D341Med (cell line): ENCODE data around the gene CD79A.

Experiments
- DNase-seq: peaks from one replicate; pipeline ENCODE4 v3.0.0; 2012; ENCODE audit warnings: low spot score

The CD79A gene

DNA sequence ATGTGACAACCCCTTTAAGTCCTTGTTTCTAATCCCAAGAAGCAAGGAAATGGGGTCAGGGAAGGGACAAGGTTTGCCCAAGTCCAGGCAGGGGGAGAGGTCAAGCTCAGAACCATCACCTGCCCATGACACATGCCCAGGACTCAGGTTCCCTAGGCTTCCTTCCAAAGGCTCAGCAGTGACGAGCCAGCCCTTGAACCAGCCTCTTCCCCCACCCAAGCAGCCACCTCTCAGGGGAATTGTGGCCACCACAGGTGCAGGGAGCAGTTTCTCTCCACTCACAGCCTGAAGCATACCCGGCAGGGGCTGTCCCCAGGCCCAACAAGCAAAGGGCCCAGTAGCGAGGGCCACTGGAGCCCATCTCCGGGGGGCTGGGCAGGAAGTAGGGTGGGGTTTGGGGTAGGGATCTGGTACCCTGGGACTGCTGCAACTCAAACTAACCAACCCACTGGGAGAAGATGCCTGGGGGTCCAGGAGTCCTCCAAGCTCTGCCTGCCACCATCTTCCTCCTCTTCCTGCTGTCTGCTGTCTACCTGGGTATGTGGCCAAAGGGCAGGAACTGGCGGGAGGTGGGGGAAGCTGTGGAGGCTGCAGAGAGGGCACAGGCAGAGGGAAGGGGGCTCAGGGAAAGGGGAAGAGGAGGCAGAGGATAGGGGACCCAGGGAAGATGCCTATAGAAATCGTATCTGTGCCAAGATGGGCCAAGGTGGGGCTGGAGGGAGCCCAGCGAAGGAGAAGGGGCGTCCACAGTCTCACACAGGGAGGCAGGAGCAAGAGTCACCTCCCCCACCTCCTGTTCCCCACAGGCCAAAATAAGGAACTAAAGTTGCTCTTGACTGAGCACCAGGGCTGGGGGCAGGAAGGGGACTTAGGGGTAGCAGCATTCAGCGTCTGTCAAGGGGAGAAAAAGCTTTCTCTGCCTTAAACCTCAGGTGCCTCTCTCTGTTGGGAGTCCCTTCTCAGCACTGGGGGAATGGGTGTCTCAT is at the start of gene CD79A:
Gene CD79A, plus strand, starts transcription at position 433 of the 986 bp plus-strand sequence. Its CDS starts 26 bp downstream, at position 459.
- no peak for DNase-seq

DNA sequence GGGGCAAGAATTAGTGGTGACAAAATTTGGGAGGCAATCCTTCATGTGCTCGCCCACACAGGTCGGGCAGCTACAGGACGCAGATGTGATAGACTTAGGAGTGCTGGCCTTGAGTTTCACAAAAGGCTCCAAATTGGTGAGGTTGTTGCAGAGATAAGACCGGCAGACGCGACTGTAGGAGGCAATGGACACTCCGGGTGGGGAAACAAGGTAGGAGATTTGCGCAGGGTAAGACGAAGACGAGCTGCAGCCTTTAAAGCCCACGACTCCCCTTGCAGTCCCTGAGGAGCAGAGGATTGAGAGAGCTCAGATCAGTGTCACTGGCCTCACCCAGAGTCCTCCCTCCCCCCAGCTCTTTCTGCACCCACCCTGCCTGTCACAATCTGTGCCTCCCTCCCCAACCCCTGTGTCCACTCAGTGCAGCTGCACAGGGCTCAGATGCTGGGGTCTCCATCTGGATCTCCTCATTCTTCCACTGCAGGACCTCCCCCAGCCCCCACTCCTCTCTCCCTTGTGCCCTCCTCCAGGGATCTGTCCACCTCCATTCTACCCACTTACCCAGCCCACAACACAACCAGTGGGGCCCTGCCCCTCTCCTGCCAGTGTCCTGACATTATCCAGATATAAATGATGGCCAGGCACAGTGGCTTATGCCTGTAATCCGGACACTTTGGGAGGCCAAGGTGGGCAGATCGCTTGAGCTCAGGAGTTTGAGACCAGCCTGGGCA is 38.9 kb upstream of the CD79A start:
- DNase-seq: no peak

DNA sequence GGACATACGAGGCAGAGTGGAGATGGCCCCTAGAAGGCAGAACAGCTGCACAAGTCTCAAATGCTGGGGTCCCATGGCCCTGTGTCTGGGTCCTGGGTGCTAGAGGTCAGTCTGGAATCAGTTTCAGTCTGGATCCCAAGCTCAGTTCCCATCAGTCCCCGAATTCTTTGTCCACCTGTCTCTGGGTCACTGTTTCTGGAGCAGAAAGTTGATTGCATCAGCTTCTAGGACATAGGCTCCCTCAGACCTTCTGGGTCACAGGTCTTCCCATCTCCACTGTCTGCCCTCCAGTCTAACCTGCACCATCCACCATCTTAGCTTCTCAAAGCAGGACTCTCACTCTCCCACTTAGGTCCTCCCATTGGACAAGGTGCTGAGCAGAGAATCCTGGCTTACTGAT is 37.9 kb upstream of the CD79A start:
- no peak for DNase-seq

DNA sequence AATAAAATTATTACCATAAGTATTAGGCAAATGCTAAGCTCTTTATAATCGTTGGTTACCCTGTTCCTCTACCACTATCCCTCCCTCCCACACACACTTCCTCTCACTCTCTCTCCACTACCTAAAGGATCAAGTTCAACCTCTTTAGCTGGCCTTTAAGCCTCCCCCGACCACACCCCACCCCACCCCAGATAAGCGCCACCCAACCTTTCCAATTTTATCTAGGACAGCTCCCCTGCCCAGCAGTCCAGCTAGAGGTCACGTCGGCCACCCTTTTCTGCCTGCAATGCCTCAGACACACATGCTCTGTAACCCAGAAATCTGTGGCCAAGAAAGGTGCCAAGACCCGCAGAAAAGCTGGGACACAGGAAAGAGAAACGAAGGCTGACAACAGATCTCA is 33.7 kb upstream of the CD79A start:
- DNase-seq: no peak

DNA sequence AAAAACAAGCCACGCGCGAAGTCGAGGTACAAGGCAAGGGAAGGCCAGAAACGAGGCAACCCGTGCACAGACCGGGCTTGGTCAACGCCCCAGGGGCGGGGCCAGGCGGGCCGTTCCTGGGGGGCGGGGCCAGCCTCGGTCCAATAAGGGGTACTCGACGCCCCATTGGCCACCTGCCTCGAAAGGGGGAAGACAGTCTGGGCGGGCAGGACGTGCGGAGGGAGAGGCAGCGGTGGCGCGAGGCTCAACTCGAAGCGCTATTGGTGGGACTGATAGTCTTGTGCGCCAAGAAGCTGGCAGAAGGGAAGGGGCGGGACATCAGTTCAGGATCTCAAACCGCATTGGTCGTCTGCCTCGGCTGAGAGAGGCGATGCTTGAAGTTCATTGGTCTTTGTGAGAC is 32.5 kb upstream of the CD79A start, which contains the start of gene LYPD4:
Gene LYPD4, minus strand, starts transcription at position 83 of the 400 bp plus-strand sequence. CDS start 5,398 bp downstream, outside the sequence.
- no peak for DNase-seq

DNA sequence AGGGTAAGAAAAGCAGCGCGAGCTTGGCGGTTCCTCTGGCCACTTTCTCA is 32.3 kb upstream of the CD79A start, which contains the start of gene DMRTC2:
Gene DMRTC2, plus strand, starts transcription at position 42 of the 50 bp plus-strand sequence. CDS start 2,387 bp downstream, outside the sequence.
- DNase-seq: no peak

DNA sequence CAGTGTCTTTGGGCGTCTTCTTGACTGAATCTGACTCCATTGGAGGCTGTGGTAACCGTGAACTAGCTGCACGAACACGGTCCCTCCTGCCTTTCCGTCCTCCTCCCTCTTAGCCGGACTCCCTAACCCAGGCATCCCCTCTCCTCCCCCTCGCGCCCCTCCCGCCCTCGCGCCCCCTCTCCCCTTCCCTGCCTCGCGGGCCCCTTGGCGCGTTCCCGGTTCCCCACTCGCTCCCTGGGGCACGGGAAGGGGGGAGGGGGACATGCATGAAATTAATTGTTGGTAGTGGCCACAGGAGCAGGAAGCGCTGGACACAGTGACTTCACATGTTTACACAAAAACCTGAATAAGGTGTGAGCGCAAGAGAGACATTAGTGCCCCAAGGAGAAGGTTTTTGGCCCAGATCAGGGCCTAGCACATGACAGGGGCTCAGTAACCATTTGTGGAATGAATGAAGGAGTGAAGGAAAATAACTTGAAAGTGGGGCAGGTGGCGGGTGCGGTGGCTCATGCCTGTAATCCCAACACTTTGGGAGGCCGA is 32.0 kb upstream of the CD79A start:
- no peak for DNase-seq

DNA sequence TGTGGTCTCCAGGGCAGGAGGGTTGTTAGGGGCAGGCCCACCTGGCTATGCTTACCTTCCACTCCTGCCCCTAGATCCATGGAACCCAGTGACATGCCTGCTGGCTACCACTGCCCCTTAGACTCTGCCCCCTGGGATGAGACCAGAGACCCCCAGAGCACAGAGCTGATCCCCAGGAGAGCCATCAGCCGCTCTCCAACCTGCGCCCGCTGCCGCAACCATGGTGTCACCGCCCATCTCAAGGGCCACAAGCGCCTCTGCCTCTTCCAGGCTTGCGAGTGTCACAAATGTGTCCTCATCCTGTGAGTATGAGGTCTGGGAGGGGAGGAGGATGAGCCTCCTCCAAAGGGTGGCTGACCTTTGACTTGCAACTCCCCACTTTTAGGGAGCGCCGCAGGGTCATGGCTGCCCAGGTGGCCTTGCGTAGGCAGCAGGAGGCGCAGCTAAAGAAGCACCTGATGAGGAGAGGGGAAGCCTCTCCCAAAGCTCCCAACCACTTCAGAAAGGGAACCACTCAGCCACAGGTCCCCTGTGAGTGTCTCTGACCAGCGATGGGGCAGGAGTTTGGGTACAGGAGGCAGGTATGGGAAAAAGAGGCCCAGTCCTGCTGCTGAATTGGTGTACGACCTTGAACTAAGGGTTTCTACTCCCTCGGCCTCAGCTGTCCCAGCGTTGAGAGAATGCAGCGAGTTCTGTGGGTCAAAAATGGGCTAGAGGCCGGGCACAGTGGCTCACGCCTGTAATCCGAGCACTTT is 29.6 kb upstream of the CD79A start:
- no peak for DNase-seq

DNA sequence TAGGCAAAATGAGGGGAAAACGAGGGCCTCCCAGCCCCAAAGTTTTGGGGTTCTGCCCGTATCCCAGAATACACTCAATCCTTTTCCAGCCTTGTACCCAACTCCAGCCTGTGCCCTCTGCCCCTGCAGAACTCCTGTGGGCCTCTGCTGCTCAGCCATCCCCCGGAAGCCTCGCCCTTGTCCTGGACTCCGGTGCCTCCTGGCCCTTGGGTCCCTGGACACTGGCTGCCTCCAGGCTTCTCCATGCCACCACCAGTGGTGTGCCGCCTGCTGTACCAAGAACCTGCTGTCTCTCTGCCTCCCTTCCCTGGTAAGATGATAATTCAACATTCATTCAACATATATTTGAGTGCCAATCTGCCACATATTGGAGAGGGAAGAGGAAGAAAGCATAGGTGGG is 28.4 kb upstream of the CD79A start:
- no peak for DNase-seq

DNA sequence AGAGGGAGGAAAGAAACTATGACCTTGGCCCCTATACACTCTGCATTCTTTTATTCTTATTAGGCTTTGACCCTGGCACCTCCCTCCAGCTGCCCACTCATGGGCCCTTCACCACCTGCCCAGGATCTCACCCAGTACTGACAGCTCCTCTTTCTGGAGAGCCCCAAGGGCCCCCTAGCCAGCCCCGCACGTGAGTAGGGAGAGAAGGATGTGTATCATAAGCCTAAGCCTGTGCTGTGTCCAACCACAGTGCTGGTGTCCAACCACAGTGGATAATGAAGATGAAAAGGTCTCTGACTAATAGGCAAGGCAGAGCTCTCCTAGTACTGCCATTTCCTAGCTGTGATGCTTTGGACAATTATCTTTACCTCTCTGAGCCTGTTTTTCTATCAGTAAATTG is 28.0 kb upstream of the CD79A start:
- DNase-seq: no peak

DNA sequence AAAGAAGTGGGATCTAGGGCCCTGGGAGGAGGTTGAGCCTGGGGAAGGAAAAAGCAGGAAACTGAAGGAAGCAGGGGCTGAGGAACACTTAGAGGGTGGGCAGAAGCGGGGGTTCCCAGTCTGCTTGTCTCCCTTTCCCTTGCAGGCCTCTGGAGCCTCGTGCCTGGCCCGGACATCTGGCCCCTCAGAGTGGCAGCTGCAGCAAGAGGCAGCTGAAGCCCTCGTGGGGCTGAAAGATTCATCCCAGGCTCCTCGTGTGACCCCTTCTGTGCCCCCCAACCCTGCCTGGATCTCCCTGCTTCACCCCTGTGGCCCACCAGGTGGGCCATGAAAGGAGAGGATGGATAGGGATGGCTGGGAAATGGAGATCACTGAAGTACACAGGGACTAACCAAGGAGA is 26.7 kb upstream of the CD79A start:
- DNase-seq: no peak

DNA sequence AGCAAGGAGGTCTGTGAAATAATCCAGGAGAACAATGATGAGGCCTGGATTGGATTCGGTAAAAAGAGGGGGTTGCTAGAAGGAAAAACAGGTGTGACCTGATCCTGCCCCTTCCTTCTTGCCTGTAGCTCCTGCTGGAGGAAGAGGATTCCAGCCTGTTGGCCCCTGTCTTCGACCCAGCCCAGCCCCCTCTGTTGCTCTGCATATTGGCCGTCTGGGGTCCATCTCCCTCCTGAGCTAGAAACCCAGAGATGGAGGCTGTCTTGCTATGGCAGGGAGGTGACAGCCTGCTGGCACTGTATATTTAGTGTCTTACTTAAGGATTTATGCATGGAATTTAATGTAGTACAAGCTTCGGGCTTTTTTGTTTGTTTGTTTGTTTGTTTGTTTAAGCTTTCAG is 25.6 kb upstream of the CD79A start:
- DNase-seq: no peak

DNA sequence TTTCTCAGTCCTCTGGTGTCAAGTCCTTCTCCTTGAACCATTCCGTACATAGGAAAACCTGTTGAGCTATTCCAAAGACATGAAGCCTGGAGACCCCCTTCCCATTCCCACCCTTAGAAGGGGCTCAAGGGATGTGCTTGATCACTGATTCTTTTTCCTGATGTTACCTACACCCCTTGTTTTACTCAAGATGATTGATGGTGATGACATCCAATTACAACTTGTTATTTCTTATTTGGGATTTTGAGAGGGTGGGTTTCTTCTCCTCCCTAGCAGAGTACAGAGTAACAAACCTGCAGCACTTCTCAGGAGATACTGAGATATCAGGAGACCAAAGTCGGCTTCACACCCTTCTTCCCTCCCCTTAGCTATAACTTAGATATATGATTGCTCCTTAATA is 23.7 kb upstream of the CD79A start:
- no peak for DNase-seq

DNA sequence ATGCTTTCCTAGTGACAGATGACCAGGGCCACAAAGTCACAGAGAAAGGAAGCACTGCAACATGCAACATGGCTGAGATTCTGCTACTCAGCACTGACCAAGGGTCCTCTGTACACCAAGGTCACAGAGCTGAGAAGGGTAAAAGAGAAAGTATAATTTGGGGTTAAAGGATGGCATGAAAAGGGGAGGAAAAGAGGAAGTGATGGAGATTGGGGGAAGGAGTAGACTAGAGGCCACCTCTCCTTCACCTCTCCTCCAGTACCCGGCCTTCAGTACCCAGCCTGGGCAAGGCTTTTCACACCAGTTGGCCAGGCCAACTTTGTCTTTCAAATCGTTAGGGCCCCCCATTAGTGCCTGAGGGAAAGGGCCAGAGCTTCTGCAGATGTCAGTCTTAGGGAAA is 23.3 kb upstream of the CD79A start:
- no peak for DNase-seq

DNA sequence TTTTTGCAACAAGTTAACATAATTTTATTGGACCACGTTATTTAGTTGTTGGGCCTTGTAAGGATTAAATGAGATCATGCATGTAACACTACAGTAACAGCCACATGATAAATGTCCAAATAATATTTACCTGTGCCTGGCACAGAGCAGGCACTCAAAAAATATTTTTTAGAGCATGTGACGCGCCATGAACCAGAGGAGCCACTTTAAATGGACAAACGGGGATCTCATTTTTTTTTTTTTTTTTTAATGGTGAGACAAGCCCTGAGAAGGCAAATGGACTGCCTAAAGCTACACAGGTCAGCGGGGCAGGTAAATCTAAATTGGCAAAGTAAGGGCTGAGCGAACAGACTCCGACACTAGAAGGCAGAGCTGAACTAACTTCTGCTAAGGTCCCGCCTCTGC is 17.9 kb upstream of the CD79A start:
- DNase-seq: no peak

DNA sequence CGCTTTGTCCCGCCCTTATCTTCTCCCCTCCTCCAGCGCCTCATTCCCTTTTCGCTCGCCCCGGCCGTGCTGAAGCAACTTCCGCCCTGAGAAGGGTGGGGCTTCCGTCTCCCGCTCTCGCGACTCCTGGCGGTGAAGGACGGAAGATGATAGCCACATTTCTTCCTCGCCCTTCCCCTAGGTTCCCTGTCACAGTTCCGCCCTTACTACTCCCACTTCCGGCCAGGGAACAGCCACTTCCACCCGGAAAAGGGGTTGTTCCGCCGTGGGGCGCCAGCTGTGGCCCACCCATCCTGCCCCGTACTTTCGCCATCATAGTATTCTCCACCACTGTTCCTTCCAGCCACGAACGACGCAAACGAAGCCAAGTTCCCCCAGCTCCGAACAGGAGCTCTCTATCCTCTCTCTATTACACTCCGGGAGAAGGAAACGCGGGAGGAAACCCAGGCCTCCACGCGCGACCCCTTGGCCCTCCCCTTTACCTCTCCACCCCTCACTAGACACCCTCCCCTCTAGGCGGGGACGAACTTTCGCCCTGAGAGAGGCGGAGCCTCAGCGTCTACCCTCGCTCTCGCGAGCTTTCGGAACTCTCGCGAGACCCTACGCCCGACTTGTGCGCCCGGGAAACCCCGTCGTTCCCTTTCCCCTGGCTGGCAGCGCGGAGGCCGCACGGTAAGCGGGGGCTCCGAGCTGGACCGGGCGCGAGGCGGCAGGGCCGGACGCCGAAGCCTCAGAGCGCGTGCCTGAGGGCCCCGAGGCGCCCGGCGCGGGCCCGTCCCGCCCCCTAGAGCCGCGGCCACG is 17.3 kb upstream of the CD79A start, which contains the start of gene RPS19:
Gene RPS19, plus strand, starts transcription at position 638 of the 801 bp plus-strand sequence. CDS start 520 bp downstream, outside the sequence.
- peak; percentile 96 for DNase-seq

DNA sequence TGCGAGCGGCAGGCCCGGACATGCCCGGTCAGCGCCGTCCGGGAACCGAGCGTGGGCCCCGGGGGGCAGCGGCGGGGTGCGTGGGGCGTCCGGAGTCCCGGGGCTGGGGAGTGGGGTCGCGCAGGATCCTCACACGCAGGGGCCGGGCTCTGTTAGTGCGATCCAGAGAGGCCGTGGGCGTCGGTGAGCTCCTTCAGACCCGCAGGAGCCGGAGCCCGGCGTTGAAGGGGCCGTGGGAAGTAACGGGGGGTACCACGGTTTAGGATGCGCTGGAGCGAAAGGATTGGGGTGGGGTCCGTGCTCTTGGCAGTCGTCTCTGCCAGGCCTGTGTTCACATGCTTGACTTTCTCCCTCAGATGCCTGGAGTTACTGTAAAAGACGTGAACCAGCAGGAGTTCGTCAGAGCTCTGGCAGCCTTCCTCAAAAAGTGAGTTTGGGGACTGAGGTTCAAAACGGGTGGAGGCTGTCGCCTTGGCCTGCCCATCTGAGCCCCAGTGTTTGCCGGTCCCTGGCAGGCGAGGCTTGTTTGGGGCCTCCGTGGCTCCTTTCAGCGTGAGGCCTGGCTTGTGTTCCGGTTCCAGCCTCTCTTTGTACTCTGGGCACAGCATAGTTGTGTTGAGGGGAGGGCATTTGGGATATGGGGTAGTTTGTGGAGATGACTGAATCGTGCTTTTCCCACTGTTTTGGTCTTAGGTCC is 16.5 kb upstream of the CD79A start:
- DNase-seq: no peak

DNA sequence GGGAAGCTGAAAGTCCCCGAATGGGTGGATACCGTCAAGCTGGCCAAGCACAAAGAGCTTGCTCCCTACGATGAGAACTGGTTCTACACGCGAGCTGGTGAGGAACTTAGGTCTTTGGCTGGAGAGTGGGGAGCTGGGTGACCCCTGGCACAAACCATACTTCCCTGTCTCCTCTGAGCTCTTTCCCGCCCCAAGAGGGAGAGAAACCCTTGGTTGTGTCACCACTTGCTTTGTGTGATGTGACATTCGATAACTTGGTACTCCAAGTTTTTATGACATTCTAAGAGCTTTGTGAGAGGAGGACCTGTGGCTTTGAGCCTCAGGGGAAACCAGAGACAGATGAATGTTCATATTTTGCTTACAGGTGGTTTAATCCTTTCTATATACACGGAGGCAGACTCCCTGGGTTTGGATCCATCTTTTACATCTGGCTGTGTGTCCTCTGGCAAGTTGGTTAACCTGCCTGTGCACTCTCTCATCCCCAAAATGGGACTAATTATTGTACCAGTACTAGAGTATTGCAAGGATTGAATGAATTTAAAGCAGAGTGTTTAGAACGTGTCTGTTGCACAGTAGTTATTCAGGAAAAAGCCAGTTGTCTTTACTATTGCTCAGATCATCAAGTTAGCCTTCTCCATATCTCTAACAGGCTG is 15.8 kb upstream of the CD79A start:
- DNase-seq: no peak

DNA sequence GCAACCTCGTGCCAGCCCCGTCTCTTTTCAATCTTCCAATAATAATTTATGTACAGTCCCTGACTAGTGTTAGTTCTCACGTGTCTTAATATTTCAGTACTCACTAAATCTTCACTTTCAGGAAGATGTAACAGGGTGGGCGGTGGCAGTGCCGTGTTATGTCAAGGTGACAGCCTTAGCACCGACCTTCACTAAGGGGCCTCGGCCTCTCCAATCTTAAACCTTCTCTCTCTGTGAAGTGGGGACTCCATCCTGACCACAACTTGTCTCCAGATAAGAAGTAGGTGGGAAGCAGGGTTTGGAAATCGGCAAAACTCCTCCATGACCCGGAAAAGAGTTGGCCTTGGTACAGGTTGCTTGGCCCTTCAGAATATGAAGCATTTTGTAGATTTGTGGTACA is 15.2 kb upstream of the CD79A start:
- no peak for DNase-seq

DNA sequence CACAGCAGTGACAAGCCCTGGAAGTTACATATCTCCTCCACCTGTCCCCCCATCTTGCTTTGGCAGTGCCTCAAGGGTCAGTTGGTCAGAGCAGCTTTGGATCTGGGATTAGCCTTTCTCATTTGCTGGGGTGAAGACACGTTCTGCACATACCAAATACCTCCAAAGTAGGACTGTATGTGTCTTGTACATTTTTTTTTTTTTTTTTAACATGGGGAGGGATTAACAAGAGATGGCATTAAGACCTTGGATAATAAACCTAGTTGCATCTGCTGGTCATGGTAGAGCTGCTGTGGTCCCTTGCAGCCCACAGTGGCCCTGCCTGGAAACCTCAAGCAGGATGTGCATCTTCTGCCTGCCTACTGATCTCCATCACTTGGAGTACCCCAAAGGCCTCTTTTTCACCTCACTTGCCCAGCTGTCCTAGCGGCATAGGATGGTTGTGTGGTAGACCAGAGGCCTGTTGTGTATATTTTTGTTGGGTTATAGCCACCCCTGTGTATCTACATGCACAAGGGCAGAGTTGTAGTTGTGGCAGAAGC is 14.6 kb upstream of the CD79A start:
- DNase-seq: no peak
